Fibroblast of pulmonary artery (primary cell): Measurements from ENCODE around the gene KCNH4.

Experiments used
- DNase-seq: peaks from one replicate; pipeline ENCODE4 v3.0.0-alpha.2; 2010; ENCODE audit warnings: low read depth
- H3K4me3 ChIP-seq: replicated peaks from 2 replicates; pipeline ENCODE4 v1.5.1; 2011; ENCODE audit warnings: low read depth, mild to moderate bottlenecking, control low read depth, low read length, moderate library complexity
- TF ChIP-seq, protein P1 (sequence below): IDR thresholded peaks from 2 replicates; pipeline ENCODE4 v1.5.1; 2011; ENCODE audit warnings: mild to moderate bottlenecking, control low read depth, low read length, inconsistent platforms; ENCODE audit errors: missing control alignments

Gene KCNH4

DNA sequence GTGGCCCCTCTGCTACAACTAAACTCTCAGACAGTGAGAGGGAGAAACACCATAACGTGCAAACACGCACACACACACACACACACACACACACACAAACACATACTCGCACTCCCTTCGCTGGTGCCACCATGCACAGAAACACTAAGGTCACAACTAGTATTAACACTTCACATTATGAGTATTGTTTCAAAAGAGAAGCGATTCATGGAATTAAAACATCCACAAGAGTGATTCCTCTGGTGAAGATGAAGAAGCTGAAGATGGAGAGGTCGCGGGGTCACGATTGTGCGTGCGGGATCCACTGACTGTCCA, 20.5 kb upstream of the KCNH4 start:
- no peak for DNase-seq
- no peak overlapping the region for H3K4me3 ChIP-seq
- TF ChIP-seq, protein P1, sequence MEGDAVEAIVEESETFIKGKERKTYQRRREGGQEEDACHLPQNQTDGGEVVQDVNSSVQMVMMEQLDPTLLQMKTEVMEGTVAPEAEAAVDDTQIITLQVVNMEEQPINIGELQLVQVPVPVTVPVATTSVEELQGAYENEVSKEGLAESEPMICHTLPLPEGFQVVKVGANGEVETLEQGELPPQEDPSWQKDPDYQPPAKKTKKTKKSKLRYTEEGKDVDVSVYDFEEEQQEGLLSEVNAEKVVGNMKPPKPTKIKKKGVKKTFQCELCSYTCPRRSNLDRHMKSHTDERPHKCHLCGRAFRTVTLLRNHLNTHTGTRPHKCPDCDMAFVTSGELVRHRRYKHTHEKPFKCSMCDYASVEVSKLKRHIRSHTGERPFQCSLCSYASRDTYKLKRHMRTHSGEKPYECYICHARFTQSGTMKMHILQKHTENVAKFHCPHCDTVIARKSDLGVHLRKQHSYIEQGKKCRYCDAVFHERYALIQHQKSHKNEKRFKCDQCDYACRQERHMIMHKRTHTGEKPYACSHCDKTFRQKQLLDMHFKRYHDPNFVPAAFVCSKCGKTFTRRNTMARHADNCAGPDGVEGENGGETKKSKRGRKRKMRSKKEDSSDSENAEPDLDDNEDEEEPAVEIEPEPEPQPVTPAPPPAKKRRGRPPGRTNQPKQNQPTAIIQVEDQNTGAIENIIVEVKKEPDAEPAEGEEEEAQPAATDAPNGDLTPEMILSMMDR = no peak

GRCh38 chr17:42200706-42201457, 19.9 kb upstream of the KCNH4 start:
- TF ChIP-seq, protein P1 = no peak
- no peak overlapping the region for H3K4me3 ChIP-seq
- peak; percentile 88 for DNase-seq

GRCh38 chr17:42199416-42200011, 18.6 kb upstream of the KCNH4 start:
- DNase-seq = no peak
- TF ChIP-seq, protein P1 = no peak

GRCh38 chr17:42198897-42199296, 18.0 kb upstream of the KCNH4 start:
- no peak overlapping the region for H3K4me3 ChIP-seq
- TF ChIP-seq, protein P1 = no peak
- DNase-seq = no peak

More at GRCh38 chr17:42199416-42200011, 18.6 kb upstream of the KCNH4 start:
- no peak overlapping the region for H3K4me3 ChIP-seq

- TF ChIP-seq, protein P1 = no peak
- no peak for DNase-seq
Measured at GRCh38 chr17:42197564-42198156, 16.7 kb upstream of the KCNH4 start.

DNA sequence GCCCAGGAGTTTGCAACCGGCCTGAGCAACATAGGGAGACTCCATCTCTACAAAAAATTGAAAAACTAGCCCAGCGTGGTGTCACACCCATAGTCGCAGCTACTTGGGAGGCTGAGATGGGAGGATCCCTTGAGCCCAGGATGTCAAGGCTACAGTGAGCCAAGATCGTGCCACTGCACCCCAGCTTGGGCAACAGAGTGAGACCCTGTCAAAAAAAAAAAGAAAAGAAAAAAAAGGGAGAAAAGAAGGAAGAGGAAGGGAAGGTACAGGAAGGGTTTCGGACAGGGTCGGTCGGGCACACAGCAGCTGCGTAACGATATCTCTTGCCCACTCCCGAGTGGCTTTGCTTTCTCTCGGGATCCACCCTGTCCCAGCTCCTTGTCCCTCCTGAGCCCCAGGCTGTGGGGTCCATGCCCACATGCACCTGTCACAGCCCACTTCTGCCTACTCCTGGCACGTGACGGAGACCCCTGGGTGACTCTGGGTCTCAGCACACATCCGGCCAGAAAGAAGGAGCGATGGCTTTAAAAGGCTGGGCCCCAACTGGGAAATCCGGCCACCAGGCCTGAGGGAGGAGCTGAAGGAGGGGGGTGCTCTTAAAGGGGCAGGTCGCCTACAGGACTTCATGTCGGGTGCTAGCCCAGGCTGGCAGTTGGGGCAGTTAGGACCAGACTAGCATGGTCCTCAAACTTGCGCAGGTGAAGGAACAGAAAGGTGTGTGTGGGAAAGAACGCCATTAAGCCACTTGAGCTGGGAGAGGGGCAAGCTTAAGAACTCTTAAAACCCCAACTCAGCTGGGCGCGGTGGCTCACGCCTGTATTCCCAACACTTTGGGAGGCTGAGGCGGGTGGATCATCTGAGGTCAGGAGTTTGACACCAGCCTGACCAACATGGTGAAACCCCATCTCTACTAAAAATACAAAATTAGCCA, 13.3 kb upstream of the KCNH4 start, which contains the start of gene GHDC:
Gene GHDC (minus strand): TSS at position 526 of the 931 bp plus-strand sequence. CDS start 913 bp downstream, outside the sequence.
- H3K4me3 ChIP-seq = peak within 1 kb of the TSS; percentile 72
- DNase-seq = peak; percentile 74
- TF ChIP-seq, protein P1 = no peak

More at GRCh38 chr17:42197564-42198156, 16.7 kb upstream of the KCNH4 start:
- H3K4me3 ChIP-seq = no peak overlapping the region
